NCI-H187 (cell line): Measurements from ENCODE around the gene CDIPT.

ENCODE experiments used
- DNase-seq, 2 experiments: peaks; one replicate each; lab custom pipeline; 2025; lab: John Stamatoyannopoulos, UW

Gene CDIPT

GRCh38 chr16:29809850-29810698 lies 53.0 kb downstream of the CDIPT start:
- no peak for DNase-seq

- DNase-seq = no peak
Observed at GRCh38 chr16:29809031-29809747, 53.8 kb downstream of the CDIPT start.
